ENCODE data around the gene PIP4K2A.
"Not testable (repeated sequence)": the region's sequence is repeated elsewhere in the genome, so short reads cannot be mapped to it uniquely, and the experiment has no call there.

The PIP4K2A gene

DNA sequence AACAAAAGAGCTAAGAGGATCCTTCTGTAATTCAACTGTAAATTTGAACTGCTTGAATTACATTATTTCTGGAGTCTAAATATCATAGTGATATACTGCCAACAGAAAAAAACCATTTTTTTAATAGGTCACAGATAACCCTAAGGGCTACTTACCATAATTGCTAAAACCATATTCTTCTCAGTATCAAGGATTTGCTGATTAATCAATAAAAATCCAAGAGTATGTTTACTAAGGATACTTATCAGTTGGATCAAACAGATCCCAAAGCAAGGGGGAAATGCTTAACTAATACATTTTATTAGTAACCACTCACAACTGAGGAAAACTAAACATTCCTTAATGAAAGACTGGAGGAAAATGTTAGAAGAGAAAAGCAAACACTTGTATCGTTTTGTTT lies 166.0 kb downstream of the PIP4K2A start:
- DNase-seq, result no peak

DNA sequence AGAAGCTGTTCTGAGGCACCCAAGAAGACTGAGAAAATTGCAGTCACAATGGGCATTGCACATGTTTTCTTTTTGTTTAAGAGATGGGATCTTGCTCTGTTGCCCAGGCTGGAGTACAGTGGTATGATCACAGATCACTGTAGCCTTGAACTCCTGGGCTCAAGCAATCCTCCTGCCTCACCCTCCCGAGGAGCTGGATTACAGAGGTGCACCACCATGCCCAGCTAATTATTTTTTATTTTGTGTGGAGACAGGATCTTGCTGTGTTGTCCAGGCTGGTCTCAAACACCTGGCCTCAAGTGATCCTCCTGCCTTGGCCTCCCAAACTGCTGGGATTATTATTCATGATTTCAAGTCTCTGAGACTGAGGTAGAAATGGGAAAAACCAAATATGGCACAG lies 168.7 kb downstream of the PIP4K2A start:
- DNase-seq, result no peak

DNA sequence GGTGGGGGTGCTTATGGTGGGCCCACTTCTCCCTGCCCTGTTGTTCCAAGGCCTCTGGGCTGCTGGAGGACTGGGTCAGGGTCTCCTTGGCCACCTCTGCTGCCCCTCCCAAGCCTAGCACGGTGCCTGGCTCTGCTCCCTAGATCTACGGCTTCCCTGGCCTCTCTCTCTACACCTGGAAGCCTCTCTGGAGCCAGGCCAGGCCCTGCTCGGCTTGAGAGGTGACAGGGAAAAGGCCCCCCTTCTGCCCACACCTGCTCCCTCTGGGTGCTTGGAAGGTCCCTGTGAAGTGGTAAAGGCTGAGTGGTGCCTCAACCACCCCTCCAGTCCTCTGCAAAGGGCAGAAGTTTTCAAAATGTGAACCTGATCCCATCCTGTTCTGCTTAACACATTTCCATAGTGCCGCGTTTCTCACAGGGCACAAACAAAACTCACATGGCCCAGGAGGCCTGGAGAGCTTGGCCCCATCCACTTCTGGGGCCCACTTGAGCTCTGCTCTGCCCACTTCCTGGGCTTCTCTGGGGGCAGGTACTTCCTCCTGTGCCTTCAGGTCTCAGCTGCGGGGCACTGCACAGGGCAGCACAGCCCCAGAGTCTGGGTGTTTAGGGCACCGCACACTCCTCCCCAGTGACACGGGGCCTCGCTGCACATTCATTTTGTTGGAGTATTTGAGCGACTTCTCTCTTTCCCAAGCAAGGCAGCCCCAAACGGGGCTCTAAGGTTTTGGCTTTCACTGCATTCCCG lies 169.9 kb downstream of the PIP4K2A start:
- DNase-seq, result no peak

DNA sequence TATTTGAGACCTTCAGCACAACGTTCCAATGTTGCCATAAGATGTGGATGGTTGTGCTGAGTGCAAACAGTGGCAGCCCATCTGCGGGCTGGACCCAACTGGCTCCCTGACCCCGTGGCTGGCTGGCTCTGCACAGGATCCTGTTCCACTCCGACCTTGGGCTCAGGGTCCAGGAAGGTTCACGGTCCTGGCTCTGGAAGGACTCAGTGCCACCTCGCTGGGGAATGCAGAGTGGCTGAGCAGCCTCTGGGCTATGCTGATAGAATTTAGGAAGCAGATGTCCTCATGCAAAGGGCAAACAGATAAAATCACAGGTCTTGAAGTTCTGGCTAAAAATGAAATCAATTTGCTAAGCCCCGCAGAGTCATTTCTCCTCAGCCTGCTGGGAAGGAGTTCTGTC lies 171.6 kb downstream of the PIP4K2A start:
- DNase-seq, result no peak

DNA sequence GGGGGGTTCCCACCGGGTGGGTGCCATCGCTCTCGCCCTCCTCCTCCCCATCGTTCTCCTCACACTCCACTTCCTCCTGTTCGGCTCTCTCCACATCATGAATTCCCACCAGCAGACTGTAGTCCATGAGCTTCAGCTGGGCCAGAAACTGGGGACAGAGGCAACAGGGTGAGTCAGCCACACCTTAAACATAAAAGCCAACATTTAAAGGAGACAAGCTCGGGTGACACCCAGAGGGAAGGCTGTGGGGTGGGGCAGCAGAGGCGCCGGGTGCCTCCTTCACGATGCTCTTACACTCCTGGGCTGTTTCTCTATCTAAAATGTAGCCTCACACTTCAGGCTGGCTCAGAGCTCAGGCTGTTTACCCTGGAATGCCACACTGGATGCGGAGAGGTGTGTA lies 172.5 kb downstream of the PIP4K2A start:
- DNase-seq, result no peak

DNA sequence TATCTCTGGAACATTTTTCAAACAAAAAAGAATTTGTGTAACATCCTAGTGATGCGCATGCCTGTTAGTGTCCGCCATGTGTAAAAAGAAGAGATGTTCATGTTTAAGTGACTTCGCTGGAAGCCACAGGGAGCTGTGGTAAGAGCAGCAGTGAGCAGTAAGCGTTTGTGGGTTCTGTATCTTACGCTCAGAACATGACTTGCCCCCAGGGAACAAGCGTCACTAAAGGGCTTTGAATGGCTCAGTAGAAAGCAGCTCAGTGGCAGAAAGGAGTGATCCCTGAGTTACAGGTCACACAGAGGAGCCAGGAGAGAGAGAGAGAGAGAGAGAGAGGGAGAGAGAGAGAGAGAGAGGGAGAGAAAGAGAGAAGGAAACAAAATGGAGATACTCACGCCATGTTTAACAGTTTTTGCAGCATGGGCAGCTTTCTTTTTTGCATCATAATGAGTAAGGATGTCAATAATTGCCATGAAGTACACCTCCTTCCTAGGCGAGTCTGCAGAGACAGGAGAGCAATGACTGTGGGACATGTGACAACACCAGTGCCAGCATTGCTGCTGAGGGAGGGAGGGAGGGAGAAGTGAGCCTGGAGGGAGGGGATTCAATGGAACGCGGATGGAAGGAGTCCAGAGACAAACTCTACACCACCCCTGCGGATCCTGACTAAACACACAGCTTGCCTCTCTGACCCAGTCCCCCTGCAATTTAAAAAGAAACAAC lies 174.6 kb downstream of the PIP4K2A start:
- DNase-seq, result no peak

DNA sequence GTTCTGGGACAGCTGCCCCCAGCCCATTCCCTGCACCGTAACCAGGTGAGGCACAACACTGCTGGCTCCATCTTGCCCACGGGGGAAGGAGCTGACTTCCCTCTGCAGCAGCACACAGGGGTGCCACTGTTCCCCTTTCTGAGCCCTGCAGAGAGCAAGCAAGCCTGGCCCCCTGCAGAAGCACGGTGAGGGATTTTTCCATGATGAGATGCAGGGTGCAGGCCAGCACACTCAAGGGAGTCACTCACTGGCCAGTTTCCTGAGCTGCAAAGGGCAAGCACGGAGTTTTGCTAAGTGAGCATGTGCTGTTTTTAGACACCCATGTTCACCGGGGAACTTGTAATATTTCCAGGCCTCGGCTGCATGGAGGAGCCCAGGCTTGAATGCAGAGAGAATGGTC lies 176.6 kb downstream of the PIP4K2A start:
- DNase-seq, result no peak

DNA sequence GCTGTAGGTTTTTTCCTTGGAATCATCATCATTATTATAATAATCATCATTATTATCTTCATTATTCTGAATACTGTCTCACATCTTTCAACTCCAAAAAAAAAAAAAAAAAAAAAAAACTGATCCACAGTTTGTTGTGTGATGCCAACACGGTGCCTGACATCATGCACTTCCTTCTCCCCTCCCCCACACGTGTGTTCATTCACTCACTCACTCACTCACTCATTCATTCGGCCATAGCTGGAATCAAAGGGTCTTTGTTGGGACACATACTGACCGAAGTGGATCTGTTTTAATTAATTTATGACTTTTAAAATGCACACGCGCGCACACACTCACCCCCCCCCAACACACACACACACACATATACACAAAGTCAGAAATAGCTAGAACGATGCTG lies 177.8 kb downstream of the PIP4K2A start:
- no peak for DNase-seq

DNA sequence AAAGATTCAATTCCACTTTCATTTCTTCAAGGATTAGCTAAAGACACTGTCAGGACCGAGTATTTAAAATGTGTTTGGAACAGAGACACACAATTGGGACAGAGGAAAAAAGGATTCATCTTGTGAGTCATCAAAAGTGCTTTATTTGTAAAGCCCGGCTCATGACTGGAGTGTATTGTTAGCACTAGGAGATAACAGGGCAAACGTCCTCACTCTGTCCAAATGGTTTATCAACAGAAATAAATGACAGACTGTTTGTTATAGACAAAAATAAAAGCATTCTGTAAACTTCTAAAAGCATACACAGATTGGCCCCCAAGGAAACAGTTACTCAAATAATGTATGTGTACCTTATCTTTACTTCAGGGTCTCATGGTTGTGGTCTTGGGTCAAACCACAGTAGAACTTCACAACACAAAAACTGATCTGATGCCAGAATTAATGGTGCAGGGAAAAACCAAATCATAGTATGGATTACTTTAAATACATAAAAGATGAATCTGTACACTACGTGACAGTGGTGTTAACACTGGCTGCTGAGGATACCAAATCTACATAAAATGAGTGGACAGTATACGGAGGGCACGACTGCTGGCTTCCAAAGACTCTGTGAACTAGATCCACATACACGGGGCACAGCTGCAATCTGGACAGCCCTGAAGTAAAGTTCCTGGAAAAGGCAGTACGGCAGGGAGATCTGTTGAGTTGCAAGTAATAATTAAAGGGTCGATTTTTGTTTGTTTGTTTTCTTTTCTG lies 179.4 kb downstream of the PIP4K2A start:
- DNase-seq, result no peak

DNA sequence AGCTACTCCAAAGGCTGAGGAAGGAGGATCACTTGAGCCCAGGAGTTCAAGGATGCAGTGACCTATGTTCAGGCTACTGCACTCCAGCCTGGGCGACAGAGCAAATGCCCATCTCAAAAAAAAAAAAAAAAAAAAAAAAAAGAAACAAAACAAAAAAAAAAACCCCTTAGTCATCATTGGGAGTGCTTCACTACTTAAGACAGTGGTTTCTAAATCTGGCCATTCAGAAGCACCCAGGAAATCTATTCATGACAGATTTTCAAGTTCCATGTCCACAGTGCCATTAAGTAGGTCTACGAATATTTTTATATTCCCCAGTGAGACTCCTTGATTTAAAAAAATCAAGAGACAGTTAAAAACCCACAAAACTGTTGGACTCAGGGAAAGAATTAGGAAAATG lies 182.9 kb downstream of the PIP4K2A start:
- no peak for DNase-seq

DNA sequence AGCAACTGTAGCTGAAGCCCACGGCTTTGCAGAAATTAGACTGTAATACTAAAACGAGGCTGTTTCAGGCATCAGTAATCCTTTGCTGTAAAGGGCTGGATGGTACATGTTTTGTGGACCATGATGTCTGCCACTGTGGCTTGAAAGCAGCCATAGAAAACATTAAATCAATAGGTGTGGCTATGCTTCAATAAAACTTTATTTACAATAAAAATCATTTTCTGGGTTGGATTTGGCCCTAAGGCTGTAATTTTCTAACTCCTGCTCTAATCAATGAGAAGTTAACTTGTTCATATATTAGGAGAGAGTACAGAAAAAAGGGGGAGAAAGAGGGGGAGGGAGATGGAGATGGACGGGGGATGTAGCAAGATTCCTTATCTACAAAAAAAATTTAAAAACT lies 183.4 kb downstream of the PIP4K2A start:
- no peak for DNase-seq

DNA sequence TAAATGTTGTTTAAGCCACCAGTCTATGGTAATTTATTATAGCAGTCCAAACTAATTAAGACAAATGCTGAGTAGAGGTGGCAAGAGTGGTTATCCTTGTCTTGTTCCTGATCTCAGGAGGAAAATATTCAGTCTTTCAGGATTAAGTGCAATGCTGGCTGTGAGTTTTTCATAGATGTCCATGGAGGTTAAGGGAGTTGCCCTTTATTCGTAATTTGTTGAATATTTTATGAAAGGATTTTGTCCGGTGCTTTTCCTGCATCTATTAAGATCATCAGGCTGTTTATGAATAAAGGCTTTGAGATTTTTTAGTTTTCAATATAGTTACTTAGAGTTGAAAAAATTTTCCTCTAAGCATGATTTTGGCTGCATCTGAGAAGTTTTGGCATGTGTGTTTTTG lies 186.9 kb downstream of the PIP4K2A start:
- DNase-seq, result no peak

DNA sequence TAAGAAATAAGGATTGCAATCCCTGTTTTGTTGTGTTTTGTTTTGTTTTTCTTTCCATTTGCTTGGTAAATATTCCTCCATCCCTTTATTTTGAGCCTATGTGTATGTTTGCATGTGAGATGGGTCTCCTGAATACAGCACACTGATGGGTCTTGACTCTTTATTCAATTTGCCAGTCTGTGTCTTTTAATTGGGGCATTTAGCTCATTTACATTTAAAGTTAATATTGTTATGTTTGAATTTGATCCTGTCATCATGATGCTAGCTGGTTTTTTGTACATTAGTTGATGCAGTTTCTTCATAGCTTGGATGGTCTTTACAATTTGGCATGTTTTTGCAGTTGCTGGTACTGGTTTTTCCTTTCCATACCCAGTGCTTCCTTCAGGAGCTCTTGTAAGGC lies 190.0 kb downstream of the PIP4K2A start:
- DNase-seq, result not testable (repeated sequence)

DNA sequence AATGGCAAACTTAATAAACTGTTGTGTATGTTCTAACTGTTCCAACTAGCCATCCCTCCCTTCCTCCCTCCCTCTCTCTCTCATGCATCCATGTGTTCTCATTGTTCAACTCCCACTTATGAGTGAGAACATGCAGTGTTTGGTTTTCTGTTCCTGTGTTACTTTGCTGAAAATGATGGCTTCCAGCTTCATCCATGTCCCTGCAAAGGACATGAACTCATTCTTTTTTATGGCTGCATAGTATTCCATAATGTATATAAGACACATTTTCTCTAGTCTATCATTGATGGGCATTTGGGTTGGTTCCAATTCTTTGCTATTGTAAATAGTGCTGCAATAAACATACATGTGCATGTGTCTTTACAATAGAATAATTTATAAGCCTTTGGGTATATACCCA lies 193.7 kb downstream of the PIP4K2A start:
- not testable (repeated sequence) for DNase-seq

DNA sequence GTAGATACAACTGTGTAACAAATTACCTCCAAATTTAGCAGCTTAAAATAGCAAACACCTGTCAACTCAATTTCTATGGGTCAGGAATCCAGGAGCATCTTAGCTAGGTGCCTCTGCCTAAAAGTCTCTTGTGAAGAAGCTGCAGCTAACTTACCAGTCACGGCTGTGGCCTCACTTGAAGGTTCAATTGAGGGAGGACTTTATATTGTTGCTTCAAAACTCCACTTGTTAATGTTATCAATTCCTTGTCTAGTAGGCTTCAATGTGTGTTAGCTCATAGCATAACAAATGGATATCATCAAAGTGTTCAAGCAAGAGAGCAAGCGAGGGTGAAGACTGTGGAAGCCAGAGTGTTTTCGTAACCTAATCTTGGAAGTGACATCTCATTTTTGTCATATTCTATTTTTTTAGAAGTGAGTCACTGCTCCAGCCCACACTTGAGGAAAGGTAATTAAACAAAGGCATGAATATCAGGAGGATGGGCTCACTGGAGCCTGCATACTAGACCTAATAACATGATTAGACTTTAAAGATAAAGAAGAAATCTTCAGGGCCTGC lies 196.1 kb downstream of the PIP4K2A start:
- DNase-seq, result no peak

DNA sequence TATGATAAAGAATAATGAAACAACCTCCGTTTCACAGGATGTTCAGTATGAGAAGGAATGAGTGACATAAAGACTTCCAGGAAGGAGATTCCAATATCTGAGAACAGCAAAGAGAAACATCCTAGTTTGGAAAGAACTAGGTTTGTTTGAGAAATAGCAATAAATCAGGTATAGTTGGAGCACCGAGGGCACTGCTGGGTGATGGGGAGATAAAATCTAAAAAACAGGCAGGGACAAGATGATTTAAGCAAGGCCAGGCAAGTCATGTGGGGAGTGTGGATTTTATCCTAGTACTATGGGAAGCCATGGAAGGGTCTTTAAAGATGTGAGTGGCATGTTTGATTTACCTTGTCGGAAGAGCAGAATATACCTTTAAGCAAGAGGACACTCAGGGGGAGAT lies 199.4 kb downstream of the PIP4K2A start:
- no peak for DNase-seq

DNA sequence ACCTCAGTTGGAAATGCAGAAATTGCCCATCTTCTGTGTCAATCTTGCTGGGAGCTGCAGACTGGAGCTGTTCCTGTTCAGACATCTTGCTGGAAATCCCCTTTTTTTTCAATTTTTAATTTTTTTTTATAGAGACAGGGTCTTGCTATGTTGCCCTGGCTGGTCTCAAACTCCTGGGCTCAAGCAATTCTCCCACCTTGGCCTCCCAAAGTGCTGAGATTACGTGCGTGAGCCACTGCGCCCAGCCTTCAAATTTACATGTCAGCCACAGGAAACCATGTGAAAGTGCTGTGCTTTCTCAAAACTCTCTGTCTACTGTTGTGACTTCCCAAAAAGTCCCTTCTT lies 200.0 kb downstream of the PIP4K2A start:
- DNase-seq, result not testable (repeated sequence)

DNA sequence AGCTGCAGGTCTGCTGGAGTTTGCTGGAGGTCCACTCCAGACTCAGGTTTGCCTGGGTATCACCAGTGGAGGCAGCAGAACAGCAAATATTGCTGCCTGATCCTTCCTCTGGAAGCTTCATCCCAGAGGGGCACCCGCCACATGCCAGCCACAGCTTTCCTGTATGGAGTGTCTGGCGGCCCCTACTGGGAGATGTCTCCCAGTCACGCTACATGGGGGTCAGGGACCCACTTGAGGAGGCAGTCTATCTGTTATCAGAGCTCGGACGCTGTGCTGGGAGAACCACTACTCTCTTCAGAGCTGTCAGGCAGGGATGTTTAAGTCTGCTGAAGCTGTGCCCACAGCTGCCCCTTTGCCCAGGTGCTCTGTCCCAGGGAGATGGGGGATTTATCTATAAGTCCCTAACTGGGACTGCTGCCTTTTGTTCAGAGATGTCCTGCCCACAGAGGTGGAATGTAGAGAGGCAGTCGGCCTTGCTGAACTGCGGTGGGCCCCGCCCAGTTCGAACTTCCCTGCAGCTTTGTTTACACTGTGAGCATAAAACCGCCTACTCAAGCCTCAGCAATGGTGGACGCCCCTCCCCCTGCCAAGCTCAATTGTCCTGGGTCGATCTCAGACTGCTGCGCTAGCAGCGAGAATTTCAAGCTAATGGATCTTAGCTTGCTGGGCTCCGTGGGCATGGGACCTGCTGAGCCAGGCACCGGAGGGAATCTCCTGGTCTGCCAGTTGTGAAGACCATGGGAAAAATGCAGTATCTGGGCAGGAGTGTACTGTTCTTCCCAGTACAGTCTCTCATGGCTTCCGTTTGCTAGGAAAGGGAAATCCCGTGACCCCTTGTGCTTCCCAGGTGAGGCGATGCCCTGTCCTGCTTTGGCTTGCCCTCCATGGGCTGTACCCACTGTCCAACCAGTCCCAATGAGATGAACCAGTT lies 200.6 kb downstream of the PIP4K2A start:
- DNase-seq, result peak; percentile 20

DNA sequence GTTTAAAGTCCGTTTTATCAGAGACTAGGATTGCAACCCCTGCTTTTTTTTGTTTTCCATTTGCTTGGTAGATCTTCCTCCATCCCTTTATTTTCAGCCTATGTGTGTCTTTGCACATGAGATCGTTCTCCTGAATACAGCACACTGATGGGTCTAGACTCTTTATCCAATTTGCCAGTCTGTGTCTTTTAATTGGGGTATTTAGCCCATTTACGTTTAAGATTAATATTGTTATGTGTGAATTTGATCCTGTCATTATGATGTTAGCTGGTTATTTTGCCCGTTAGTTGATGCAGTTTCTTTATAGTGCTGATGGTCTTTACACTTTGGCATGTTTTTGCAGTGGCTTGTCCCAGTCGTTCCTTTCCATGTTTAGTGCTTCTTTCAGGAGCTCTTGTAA lies 202.4 kb downstream of the PIP4K2A start:
- not testable (repeated sequence) for DNase-seq

DNA sequence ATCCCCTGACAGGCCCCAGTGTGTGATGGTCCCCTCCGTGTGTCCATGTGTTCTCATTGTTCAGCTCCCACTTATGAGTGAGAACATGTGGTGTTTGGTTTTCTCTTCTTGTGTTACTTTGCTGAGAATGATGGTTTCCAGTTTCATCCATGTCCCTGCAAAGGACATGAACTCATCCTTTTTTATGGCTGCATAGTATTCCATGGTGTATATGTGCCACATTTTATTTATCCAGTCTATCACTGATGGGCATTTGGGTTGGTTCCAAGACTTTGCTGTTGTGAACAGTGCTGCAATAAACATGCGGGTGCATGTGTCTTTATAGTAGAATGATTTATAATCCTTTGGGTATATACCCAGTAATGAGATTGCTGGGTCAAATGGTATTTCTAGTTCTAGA lies 206.2 kb downstream of the PIP4K2A start:
- not testable (repeated sequence) for DNase-seq

DNA sequence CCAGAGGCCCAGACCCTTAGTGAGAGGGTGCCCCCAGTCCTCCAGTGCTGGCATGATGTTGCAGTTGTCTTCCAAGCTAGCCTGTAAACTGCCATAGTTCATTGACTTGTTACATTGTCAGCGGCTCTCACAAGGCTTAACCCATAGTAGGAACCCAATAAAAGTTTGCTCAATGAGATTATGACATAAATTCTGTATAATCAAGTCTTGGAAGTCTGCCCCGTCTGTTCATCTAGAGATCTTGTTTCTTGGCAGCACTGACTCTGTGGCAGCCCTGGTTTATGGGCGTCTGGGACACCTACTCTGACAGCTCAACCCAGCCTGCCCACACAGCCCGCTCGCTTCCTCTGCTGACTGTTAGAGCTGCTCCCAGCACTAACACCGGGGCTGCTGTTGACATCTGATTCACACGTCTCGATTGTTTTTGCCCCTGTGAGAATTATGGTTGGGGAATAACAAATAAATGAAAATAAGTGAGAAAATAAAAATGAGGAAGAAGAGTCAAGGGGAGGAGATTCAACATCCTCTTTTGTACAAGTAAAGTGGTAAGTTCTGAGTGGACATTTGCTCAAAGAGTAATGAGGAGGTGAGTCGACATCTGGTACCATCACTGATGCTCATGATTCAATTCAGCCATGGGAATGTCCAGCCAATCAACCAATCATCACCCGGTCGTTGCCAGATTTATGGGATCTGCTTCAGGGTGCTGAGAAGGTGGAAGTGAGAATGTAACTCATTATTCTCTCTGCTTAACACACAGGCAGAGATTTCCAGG lies 208.3 kb downstream of the PIP4K2A start:
- no peak for DNase-seq

DNA sequence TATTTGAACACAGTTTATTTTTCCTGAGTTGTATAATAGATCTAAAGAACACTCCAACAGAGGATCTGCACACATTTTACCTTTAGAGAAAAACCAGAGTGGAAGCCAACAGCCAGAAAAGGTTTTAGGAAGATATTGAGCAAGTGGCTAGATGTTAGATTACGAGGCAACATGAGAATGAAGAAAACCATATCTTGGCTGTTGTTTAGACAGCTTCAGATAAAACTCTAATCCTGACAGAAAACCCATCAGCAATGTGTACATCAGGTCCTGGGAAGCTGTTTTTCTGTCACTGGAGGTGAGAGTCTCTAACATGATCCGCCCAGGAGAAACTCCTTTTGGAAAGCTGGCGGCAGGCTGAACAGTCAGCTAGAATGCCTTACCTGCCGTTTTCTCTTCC lies 209.6 kb downstream of the PIP4K2A start:
- no peak for DNase-seq

Measured in DMS153 (cell line).